Adrenal gland (tissue), 5 donors: ENCODE data around the gene UHRF1.

Experiments
- POLR2A ChIP-seq, 2 donors: fragments of 450-650 bp; IDR thresholded peaks; one replicate each; pipeline ENCODE4 v1.6.1; 2017; ENCODE audit warnings: antibody characterized with exemption in 2 of 2, mild to moderate bottlenecking in 2 of 2, moderate library complexity in 1 of 2
- TF ChIP-seq, protein P1 (sequence below), 6 experiments: fragments of 450-650 bp in 4 of 6; fragments of 200-600 bp in 2 of 6; sonication (generic) in 1 of 6; IDR thresholded peaks; 1 replicate in 5 of 6; 2 replicates in 1 of 6; pipeline versions ENCODE4 v1.5.1 to v1.8.0; 2016 to 2021; ENCODE audit warnings: antibody characterized with exemption in 6 of 6, mild to moderate bottlenecking in 2 of 6, moderate library complexity in 1 of 6
- donor health status: DM: no; HTN: no; CAD: no.

- TF ChIP-seq, protein P1, sequence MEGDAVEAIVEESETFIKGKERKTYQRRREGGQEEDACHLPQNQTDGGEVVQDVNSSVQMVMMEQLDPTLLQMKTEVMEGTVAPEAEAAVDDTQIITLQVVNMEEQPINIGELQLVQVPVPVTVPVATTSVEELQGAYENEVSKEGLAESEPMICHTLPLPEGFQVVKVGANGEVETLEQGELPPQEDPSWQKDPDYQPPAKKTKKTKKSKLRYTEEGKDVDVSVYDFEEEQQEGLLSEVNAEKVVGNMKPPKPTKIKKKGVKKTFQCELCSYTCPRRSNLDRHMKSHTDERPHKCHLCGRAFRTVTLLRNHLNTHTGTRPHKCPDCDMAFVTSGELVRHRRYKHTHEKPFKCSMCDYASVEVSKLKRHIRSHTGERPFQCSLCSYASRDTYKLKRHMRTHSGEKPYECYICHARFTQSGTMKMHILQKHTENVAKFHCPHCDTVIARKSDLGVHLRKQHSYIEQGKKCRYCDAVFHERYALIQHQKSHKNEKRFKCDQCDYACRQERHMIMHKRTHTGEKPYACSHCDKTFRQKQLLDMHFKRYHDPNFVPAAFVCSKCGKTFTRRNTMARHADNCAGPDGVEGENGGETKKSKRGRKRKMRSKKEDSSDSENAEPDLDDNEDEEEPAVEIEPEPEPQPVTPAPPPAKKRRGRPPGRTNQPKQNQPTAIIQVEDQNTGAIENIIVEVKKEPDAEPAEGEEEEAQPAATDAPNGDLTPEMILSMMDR (IDR thresholded peaks at IDR 0.05), result no peak
- TF ChIP-seq POLR2A (IDR thresholded peaks at IDR 0.05), result peak in 1 of 2 donors; percentile 59
Measured at GRCh38 chr19:4970558-4971423, 61.5 kb downstream of the UHRF1 start.
